Adipocyte (in vitro differentiated cells): ENCODE measurements around the gene LGR4.

Source experiments
- DNase-seq: peaks from one replicate; pipeline ENCODE4 v3.0.0-alpha.2; 2015; ENCODE audit warnings: low read depth
- H3K27me3 ChIP-seq: replicated peaks from 2 replicates; pipeline ENCODE4 v1.7.0; 2013; ENCODE audit warnings: mild to moderate bottlenecking, low read length, moderate library complexity; ENCODE audit not compliant: control insufficient read depth, insufficient read depth
- H3K36me3 ChIP-seq: 2 replicates; pipeline ENCODE4 v1.7.0; 2013; ENCODE audit warnings: low read length, mild to moderate bottlenecking, moderate library complexity; ENCODE audit not compliant: control insufficient read depth, insufficient read depth, severe bottlenecking
- H3K4me1 ChIP-seq: 2 replicates; pipeline ENCODE4 v1.7.0; 2013; ENCODE audit warnings: mild to moderate bottlenecking, low read length, moderate library complexity; ENCODE audit not compliant: control insufficient read depth, insufficient read depth
- H3K4me3 ChIP-seq: 2 replicates; pipeline ENCODE4 v1.7.0; 2013; ENCODE audit warnings: mild to moderate bottlenecking, low read length, moderate library complexity
- H3K9ac ChIP-seq: 2 replicates; pipeline ENCODE4 v1.7.0; 2013; ENCODE audit warnings: mild to moderate bottlenecking, low read length, moderate library complexity
- H3K9me3 ChIP-seq: 2 replicates; pipeline ENCODE4 v1.7.0; 2013; ENCODE audit warnings: mild to moderate bottlenecking, low read length, moderate library complexity; ENCODE audit not compliant: control insufficient read depth

Gene LGR4

DNA sequence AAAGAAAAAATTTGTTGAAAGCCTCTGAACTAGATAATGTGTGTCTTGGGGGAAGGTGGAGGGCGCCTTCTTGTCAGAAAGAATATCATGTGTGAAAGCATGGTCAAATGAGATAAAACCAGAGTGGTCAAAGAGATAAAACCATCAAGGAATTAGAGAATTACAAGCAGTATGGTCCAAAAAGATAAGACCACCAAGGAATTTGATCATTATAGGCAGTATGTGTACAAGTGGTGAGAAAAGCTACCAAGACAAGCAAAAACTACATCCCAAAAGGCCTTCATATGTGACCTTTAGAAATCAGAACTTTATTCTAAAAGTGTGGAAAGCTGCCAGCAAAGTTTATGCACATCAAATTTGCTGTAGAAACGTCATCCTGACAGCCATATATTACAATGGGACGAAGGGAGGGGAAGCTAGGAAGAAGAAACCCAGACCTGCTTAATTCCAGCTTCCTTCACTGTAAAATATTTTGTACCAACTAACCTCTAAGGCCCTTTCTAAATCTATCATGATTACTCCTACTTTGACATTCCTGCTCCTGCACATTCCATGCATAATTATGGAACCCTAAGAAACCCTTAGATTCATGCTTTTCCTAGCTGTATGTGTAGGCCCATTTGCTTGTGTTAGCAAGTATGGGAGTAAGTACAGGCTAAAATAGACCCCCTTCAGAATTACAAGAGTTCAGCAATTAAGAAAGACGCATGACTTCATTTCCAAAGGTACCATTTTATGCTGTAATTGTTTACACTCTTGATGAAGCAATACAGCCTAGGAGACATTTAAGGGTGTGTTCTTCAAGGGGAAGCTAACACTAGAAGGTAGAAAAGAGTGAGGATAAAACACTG, 51.6 kb downstream of the LGR4 start:
- Histone ChIP-seq H3K9ac (no peak overlapping the region), H3K9me3 (no peaks in the 10 kb centered on the region), H3K4me3 (no peak overlapping the region), H3K4me1 (peaks cover 38% of the 10 kb centered on the region), H3K27me3 (no peaks in the 10 kb centered on the region), H3K36me3 (no peaks in the 10 kb centered on the region)
- DNase-seq, result peak; percentile 27

DNA sequence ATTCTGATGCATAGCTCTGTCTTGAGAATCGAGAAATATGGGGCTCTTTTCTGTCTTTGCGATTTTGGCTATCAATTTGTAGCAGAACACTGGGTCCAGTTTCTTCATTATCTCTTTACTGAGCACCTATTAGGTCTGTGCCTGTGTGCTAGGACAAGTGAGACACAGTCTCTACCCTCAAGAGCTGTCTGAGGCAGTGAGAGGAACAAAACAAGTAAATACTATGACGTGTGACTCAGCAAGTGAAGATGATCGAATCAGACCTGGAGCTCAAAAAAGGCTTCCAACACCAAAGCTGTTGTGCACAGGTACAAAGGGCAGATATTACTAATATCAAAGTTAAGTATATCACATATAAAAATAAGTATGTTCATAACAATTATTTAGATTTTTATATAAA, 52.4 kb downstream of the LGR4 start:
- H3K9me3 ChIP-seq, result no peaks in the 10 kb centered on the region
- DNase-seq, result no peak
- no peak overlapping the region for H3K9ac ChIP-seq
- no peak overlapping the region for H3K4me3 ChIP-seq
- H3K36me3 ChIP-seq, result no peaks in the 10 kb centered on the region
- no peaks in the 10 kb centered on the region for H3K27me3 ChIP-seq
- peaks cover 38% of the 10 kb centered on the region for H3K4me1 ChIP-seq

- no peak for DNase-seq
- no peaks in the 10 kb centered on the region for H3K9me3 ChIP-seq
These were observed 54.2 kb downstream of the LGR4 start for GRCh38 chr11:27418356-27418755.

GRCh38 chr11:27416568-27417176, 55.9 kb downstream of the LGR4 start:
- no peak for DNase-seq
- H3K4me1 ChIP-seq, result peaks cover 11% of the 10 kb centered on the region

More at GRCh38 chr11:27418356-27418755, 54.2 kb downstream of the LGR4 start:
- H3K4me1 ChIP-seq, result peaks cover 28% of the 10 kb centered on the region
- H3K27me3 ChIP-seq, result no peaks in the 10 kb centered on the region
- no peak overlapping the region for H3K9ac ChIP-seq
- H3K36me3 ChIP-seq, result no peaks in the 10 kb centered on the region
- no peak overlapping the region for H3K4me3 ChIP-seq

DNA sequence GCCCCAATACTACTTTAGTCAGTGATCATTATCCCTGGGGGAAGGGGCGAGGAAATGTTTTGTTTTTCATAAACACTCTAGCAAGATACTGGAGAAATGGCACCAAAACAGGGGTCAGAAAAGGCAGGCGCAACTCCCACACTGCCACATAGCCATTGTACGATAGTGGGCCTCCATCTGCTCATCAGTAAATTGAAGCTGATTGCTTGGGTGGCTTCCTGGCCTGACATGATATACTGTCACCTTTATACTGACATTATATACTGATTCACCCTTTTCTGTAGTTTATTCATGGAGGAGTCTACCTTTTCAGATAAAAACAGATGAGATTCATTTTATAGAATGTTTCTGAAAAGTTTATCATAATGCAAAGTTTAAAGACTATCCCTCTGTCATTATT, 57.9 kb downstream of the LGR4 start:
- no peaks in the 10 kb centered on the region for H3K9me3 ChIP-seq
- H3K4me1 ChIP-seq, result peaks cover 5% of the 10 kb centered on the region
- no peaks in the 10 kb centered on the region for H3K27me3 ChIP-seq
- no peak for DNase-seq
- no peaks in the 10 kb centered on the region for H3K36me3 ChIP-seq
- H3K9ac ChIP-seq, result no peak overlapping the region
- no peak overlapping the region for H3K4me3 ChIP-seq

More at GRCh38 chr11:27416568-27417176, 55.9 kb downstream of the LGR4 start:
- H3K9ac ChIP-seq, result no peak overlapping the region
- no peaks in the 10 kb centered on the region for H3K27me3 ChIP-seq
- no peak overlapping the region for H3K4me3 ChIP-seq
- no peaks in the 10 kb centered on the region for H3K36me3 ChIP-seq
- no peaks in the 10 kb centered on the region for H3K9me3 ChIP-seq

DNA sequence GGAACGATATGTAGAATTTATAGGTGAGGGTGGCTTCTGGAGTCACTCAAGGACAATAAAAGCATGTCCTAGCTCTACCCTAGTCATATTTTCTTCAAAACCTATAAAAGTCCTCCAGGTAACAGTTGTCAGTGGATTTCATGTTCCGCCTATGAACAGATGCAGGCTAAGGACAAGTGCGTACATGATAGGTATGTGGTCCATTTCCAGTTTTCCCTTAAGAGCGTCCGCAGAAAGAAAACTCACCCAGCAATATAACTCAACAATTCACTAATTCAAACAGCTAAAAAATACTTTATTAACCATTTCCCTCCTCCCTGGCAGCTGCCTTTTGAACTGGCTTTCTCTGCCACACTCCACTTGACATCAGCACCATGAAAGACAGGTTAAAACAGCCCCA, 59.4 kb downstream of the LGR4 start:
- H3K4me3 ChIP-seq, result no peak overlapping the region
- H3K9me3 ChIP-seq, result no peaks in the 10 kb centered on the region
- no peak for DNase-seq
- no peaks in the 10 kb centered on the region for H3K27me3 ChIP-seq
- H3K9ac ChIP-seq, result no peak overlapping the region
- peaks cover 18% of the 10 kb centered on the region for H3K4me1 ChIP-seq
- H3K36me3 ChIP-seq, result no peaks in the 10 kb centered on the region

GRCh38 chr11:27412192-27412691, 60.3 kb downstream of the LGR4 start:
- Histone ChIP-seq H3K27me3 (no peaks in the 10 kb centered on the region), H3K9me3 (no peaks in the 10 kb centered on the region), H3K4me1 (peaks cover 25% of the 10 kb centered on the region), H3K4me3 (no peak overlapping the region), H3K9ac (no peak overlapping the region), H3K36me3 (no peaks in the 10 kb centered on the region)
- DNase-seq, result no peak

- Histone ChIP-seq H3K4me3 (no peak overlapping the region), H3K27me3 (no peaks in the 10 kb centered on the region), H3K9ac (no peak overlapping the region), H3K4me1 (peaks cover 30% of the 10 kb centered on the region), H3K36me3 (no peaks in the 10 kb centered on the region), H3K9me3 (no peaks in the 10 kb centered on the region)
- no peak for DNase-seq
These were observed 61.3 kb downstream of the LGR4 start for GRCh38 chr11:27411328-27411727.

GRCh38 chr11:27410272-27410671, 62.3 kb downstream of the LGR4 start:
- Histone ChIP-seq H3K4me1 (peaks cover 34% of the 10 kb centered on the region), H3K9me3 (no peaks in the 10 kb centered on the region), H3K4me3 (no peak overlapping the region), H3K27me3 (no peaks in the 10 kb centered on the region), H3K9ac (no peak overlapping the region), H3K36me3 (no peaks in the 10 kb centered on the region)
- DNase-seq, result peak; percentile 44

- no peak for DNase-seq
- Histone ChIP-seq H3K9me3 (no peaks in the 10 kb centered on the region), H3K9ac (no peak overlapping the region), H3K4me3 (no peak overlapping the region), H3K36me3 (no peaks in the 10 kb centered on the region), H3K4me1 (peaks cover 39% of the 10 kb centered on the region), H3K27me3 (no peaks in the 10 kb centered on the region)
These were observed 62.8 kb downstream of the LGR4 start for GRCh38 chr11:27409742-27410141.

DNA sequence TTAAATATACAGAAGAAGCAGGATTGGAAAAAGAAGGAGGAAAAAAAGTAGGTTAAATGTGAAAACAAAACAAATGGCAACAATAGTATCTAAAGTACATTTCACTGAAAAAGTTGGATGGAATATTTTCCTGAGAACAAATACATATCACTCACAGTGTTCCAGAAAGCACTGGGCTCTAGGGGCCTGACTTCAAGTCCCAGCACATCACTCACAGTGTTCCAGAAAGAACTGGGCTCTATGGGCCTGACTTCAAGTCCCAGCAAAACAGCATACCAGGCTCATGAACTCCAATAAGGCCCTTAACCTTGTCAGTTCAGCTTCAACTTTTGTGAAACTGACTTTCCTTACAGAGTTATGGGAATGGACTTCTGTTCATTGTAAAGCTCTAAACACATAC, 63.5 kb downstream of the LGR4 start:
- Histone ChIP-seq H3K9me3 (no peaks in the 10 kb centered on the region), H3K4me1 (peaks cover 41% of the 10 kb centered on the region), H3K4me3 (no peak overlapping the region), H3K9ac (no peak overlapping the region), H3K36me3 (no peaks in the 10 kb centered on the region), H3K27me3 (no peaks in the 10 kb centered on the region)
- no peak for DNase-seq
